HepG2 (cell line): ENCODE measurements around the gene CDC37.

Experiments used
- MEIS1 ChIP-seq: sonication (generic); formaldehyde crosslinking; IDR thresholded peaks from 2 replicates; pipeline ENCODE4 v1.9.0; 2021; ENCODE audit warnings: mild to moderate bottlenecking, missing genetic modification reagents, moderate library complexity, borderline replicate concordance
- PTBP1 ChIP-seq: fragments of 200-400 bp; formaldehyde crosslinking; IDR thresholded peaks from 2 replicates; pipeline ENCODE4 v1.6.1; 2018; ENCODE audit warnings: low read length, low read depth; ENCODE audit not compliant: poor library complexity, severe bottlenecking
- SKI ChIP-seq: fragments of 450-650 bp; IDR thresholded peaks from one replicate; pipeline ENCODE4 v1.6.1; 2018; ENCODE audit warnings: mild to moderate bottlenecking; ENCODE audit not compliant: partially characterized antibody
- SNAPC2 ChIP-seq: sonication (generic); formaldehyde crosslinking; IDR thresholded peaks from 2 replicates; pipeline ENCODE4 v1.8.1; 2022; ENCODE audit warnings: mild to moderate bottlenecking, missing genetic modification reagents
- ZHX1 ChIP-seq: sonication (generic); formaldehyde crosslinking; IDR thresholded peaks from 2 replicates; pipeline ENCODE4 v1.8.1; 2022; ENCODE audit warnings: low read depth, mild to moderate bottlenecking, missing genetic modification reagents
- ZNF609 ChIP-seq: sonication (generic); formaldehyde crosslinking; IDR thresholded peaks from 2 replicates; pipeline ENCODE4 v1.4.0; 2020; ENCODE audit warnings: mild to moderate bottlenecking, missing genetic modification reagents, borderline replicate concordance
- TF ChIP-seq, protein P1 (sequence below), 2 experiments: IDR thresholded peaks; 2 replicates each; pipeline ENCODE4 v1.6.1; 2011 to 2012; ENCODE audit warnings: low read length in 2 of 2, borderline replicate concordance in 1 of 2, low read depth in 1 of 2, mild to moderate bottlenecking in 1 of 2, moderate library complexity in 1 of 2

- TF ChIP-seq ZHX1 (CRISPR knock-in tag) (no peak), MEIS1 (CRISPR knock-in tag) (no peak), SKI (no peak), PTBP1 (no peak), ZNF609 (CRISPR knock-in tag) (no peak), SNAPC2 (no peak)
- TF ChIP-seq, protein P1, sequence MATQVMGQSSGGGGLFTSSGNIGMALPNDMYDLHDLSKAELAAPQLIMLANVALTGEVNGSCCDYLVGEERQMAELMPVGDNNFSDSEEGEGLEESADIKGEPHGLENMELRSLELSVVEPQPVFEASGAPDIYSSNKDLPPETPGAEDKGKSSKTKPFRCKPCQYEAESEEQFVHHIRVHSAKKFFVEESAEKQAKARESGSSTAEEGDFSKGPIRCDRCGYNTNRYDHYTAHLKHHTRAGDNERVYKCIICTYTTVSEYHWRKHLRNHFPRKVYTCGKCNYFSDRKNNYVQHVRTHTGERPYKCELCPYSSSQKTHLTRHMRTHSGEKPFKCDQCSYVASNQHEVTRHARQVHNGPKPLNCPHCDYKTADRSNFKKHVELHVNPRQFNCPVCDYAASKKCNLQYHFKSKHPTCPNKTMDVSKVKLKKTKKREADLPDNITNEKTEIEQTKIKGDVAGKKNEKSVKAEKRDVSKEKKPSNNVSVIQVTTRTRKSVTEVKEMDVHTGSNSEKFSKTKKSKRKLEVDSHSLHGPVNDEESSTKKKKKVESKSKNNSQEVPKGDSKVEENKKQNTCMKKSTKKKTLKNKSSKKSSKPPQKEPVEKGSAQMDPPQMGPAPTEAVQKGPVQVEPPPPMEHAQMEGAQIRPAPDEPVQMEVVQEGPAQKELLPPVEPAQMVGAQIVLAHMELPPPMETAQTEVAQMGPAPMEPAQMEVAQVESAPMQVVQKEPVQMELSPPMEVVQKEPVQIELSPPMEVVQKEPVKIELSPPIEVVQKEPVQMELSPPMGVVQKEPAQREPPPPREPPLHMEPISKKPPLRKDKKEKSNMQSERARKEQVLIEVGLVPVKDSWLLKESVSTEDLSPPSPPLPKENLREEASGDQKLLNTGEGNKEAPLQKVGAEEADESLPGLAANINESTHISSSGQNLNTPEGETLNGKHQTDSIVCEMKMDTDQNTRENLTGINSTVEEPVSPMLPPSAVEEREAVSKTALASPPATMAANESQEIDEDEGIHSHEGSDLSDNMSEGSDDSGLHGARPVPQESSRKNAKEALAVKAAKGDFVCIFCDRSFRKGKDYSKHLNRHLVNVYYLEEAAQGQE (IDR thresholded peaks at IDR 0.05; ENCODE audit: borderline replicate concordance in 1 of 2, low read depth in 1 of 2, low read length in 2 of 2), result no peak
Measured at GRCh38 chr19:10390652-10391286, 12.6 kb downstream of the CDC37 start.
